ENCODE measurements around the gene BHLHA15.
A peak's percentile ranks its signal among the peaks of the same experiment; 100 is the strongest.

Gene BHLHA15

DNA sequence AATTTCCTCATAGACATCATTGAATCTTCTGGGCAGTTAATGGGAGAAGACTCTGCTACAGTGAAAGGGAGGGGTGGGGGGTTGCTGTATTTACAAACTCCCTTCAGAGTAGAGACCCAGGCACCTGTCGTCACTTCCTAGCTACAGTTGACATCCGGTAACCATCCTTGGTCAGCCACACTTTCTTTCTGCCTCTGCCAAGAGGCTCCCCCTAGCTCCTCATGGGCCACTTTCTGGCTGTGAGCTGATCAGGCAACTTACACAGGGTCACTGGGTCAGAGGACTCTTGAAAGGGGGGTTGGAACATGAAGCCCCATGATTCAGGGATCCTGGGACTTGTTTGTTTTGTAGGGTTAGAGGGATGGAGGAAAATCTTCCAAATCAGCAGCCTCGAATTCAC, 39.5 kb downstream of the BHLHA15 start:
- DNase-seq, result peak in 1 of 2 donors; percentile 0

DNA sequence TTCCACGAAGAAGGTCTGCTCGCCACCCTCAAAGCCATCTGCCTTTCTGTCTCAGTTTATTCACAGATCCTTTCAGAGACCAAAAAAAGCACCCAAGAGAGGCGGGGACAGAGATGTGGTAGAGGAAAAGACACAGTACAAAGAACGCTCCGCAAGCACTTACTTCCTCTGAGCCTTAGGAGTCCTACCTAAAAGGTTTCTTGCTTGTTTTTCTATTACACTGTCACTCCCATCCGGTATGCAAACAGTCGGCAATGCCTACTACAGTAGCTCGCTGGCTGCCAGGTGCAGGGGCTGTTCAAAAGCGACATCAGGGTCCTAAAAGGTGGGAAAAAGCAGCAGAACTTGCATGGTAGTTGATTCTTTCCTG, 40.0 kb downstream of the BHLHA15 start:
- no peak for DNase-seq

DNA sequence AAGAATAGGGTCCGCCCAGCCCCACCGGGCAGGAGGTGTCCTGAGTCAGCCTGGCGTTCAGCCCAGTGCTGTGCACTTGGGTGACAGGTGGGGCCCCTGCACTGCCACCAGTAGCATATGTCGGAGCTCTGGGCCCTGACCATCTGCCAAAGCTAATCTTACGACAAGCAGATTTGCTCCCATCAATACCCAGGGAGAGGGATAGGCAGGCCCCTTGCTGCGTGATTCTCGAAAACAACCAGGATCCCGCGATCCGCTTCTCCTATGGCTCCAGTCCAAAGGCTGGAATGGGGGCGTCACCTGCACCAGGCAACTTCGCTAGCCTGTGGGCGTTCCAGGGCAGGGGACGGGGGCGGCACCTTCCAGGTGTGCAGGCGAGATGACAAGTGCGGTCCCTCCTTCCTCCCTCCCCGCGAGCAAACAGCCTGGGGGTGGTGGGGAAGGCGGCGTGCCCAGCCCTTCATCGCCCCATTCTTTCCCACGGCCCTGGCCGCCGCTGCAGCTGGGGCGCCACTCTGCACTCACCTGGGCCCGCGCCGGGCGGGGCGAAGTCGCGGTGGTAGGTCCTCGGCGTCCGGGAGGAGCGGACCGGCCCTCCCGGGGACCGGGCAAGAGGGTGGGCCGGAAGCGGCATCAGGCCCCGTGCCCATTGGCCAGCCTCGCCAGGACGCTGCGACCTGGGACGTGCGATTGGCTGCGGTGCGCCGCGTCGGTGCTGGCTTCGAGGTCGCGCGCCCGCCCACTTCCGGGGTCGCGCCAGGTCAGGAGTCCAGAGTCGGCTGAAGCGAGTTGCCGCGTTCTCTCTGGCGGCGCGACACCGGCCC, 40.6 kb downstream of the BHLHA15 start, which contains the start of gene TECPR1:
TSS of gene TECPR1 (minus strand) at position 632 of the 824 bp plus-strand sequence. CDS start 6,086 bp downstream, outside the sequence.
- peak; percentile 90 to 91 for DNase-seq

DNA sequence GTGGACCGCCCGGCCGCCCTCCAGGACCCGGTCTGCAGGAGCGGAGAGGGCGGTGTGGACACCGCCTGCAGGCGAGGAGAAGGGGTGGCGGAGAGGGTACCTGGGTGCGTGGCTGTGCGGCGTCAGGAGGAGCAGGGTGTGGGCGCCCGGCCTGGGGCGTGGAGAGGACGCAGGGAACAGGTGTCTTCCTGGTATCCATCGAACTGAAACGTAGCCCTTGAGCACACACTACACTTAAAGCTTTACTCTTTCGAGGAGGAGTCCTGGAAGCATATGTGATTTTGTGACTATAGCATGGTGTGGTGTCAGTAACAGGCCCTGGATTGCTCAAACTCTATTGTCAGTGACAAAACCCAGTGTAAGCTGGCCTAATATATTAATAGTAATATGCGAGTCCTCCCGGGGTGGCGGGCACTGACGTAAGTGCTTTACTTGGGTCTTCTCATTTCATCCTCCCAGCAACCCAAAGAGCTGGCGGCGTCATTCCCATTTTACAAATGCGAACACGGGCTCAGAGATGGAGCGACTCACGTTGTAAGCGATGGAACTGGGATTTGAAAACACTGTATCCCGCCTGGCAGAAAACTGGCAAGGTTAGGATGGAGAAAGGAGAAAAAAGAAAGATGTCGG, 41.3 kb downstream of the BHLHA15 start:
- no peak for DNase-seq

DNA sequence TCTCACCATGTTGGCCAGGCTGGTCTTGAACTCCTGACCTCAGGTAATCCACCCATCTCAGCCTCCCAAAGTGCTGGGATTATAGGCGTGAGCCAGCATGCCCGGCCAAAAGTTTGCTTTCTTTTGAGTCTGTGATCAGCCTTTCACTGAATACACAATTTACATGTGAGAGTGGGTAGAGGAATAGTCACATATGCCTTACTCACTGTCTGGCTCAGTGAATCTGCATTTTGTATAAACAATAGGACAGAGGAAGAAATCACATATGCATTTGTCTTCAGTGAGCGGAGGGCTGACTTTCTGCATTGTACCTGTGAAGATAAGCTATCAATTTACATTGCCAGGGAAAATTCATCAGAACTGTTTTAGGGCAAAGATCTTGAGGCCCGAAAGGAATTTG, 43.3 kb downstream of the BHLHA15 start:
- no peak for DNase-seq

DNA sequence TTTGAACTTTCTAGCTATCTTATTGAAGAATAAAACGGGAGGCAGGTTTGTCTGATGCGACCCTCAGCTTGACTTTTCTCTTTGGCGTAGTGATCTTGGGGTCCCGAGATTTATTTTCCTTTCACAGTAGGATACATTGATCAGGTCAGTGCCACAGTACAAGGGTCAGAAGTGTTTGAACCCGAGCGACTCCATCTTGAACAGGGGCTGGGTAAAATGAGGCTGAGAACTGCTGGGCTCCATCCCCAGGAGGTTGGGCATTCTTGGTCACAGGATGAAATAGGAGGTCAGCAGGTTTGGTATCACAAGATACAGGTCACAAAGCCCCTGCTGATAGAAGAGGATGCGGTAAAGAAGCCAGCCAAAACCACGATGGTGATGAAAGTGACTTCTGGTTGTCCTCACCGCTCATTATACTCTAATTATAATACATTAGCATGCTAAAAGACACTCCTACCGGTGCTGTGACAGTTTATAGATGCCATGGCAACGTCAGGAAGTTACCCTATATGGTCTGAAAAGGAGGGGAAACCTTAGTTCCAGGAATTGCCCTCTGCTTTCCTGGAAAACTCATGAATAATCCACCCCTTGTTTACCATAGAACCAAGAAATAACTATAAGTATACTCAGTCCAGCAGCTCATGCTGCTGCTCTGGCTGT, 43.8 kb downstream of the BHLHA15 start:
- peak; percentile 37 to 57 for DNase-seq

DNA sequence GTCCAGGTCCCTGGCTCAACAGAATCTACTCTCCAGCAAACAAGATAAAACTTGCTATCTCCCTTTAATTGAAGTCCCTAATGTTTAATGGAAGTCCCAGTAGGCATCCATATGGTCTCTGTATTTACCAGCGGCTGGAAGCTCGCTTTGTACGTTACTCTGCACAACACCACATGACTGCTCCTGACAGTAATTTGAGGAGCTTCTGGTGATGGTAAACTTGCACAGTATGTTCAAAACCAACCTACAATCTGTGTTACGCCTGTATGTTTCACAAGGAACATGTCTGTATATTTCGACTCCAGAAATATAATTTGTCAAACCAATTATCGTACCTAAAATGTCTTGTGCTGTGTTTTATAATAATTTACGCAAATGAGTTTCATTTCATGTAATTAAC, 45.2 kb downstream of the BHLHA15 start:
- DNase-seq, result no peak

DNA sequence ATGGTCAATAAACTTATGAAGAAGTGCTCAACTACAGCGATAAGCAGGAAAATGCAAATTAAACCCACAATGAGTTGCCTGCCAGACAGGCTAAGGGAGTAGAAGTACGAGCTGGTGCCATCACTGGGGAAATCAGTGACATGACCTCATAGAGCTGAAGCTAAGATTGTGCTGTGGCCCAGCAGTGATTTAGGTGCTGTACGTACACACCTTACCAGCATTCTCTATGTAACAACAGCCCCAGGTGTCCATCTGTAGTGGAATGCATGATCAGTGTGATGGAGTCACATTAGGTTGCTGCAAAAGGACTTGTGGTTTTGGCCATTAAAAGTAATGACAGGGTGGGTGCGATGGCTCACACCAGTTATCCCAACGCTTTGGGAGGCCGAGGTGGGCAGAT, 46.5 kb downstream of the BHLHA15 start:
- no peak for DNase-seq
